OCI-LY3 (cell line): Measurements from ENCODE around the gene G0S2.

Experiments
- H2AFZ ChIP-seq: fragments of 200-600, 300-600 bp; shearing (Covaris generic); 2 replicates; pipeline ENCODE4 v1.6.0; 2014; ENCODE audit warnings: antibody characterized with exemption, low read depth, low read length
- H3K27ac ChIP-seq: fragments of 200-600, 300-600 bp; sonication (generic); 2 replicates; pipeline ENCODE4 v1.5.1; 2014; ENCODE audit warnings: mild to moderate bottlenecking, low read length, moderate library complexity, mixed read lengths
- H3K27me3 ChIP-seq: fragments of 200-600, 300-600 bp; sonication (generic); 2 replicates; pipeline ENCODE4 v1.6.1; 2014; ENCODE audit warnings: low read depth, low read length, mixed read lengths
- H3K36me3 ChIP-seq: fragments of 200-600, 300-600 bp; sonication (generic); replicated peaks from 2 replicates; pipeline ENCODE3; 2014; ENCODE audit warnings: low read depth, low read length, mixed read lengths
- H3K4me1 ChIP-seq: fragments of 300-600, 200-600 bp; sonication (generic); 2 replicates; pipeline ENCODE4 v1.6.1; 2014; ENCODE audit warnings: low read length, mixed read lengths
- H3K4me2 ChIP-seq: fragments of 200-600, 300-600 bp; sonication (generic); 2 replicates; pipeline ENCODE4 v1.6.1; 2014; ENCODE audit warnings: low read length, mixed read lengths
- H3K4me3 ChIP-seq: fragments of 300-600, 200-600 bp; sonication (generic); 2 replicates; pipeline ENCODE4 v1.5.1; 2014; ENCODE audit warnings: antibody characterized with exemption, mild to moderate bottlenecking, low read length, moderate library complexity
- H3K79me2 ChIP-seq: fragments of 300-600, 200-600 bp; shearing (Covaris generic); 2 replicates; pipeline ENCODE4 v1.6.1; 2014; ENCODE audit warnings: mild to moderate bottlenecking, low read length, mixed read lengths
- H3K9ac ChIP-seq: fragments of 300-600, 200-600 bp; shearing (Covaris generic); 2 replicates; pipeline ENCODE4 v1.6.0; 2014; ENCODE audit warnings: mild to moderate bottlenecking, low read length, moderate library complexity
- H3K9me3 ChIP-seq: fragments of 200-600, 300-600 bp; shearing (Covaris generic); 2 replicates; pipeline ENCODE4 v1.6.1; 2014; ENCODE audit warnings: low read length, mixed read lengths; ENCODE audit not compliant: insufficient read depth
- H4K20me1 ChIP-seq: fragments of 200-600, 300-600 bp; sonication (generic); 2 replicates; pipeline ENCODE4 v1.6.1; 2016; ENCODE audit warnings: low read length, mixed read lengths; ENCODE audit not compliant: insufficient read depth
- CTCF ChIP-seq: fragments of 200-600, 300-600 bp; sonication (generic); IDR thresholded peaks from 2 replicates; pipeline ENCODE4 v1.5.1; 2014; ENCODE audit warnings: antibody characterized with exemption, low read length, low read depth
- EZH2phosphoT487 ChIP-seq: fragments of 200-600 bp; shearing (Covaris generic); IDR thresholded peaks from 2 replicates; pipeline ENCODE4 v1.6.1; 2018; ENCODE audit warnings: antibody characterized with exemption, mixed run types, low read depth

Gene G0S2

GRCh38 chr1:209667708-209668107 is 7.5 kb upstream of the G0S2 start:
- 0 out of 2 replicates have a peak overlapping the region, but pooled peaks have one; percentile 3 for H3K27ac ChIP-seq
- no peaks in the 10 kb centered on the region for H4K20me1 ChIP-seq
- no peaks in the 10 kb centered on the region for H3K79me2 ChIP-seq
- H3K4me1 ChIP-seq: peaks cover 27% of the 10 kb centered on the region
- no peak overlapping the region for H3K4me3 ChIP-seq
- TF ChIP-seq EZH2phosphoT487 (no peak), CTCF (no peak)
- no peak overlapping the region for H2AFZ ChIP-seq
- 0 out of 2 replicates have a peak, but pooled peaks cover 4% of the 10 kb centered on the region for H3K27me3 ChIP-seq
- 0 out of 2 replicates have a peak, but pooled peaks cover 4% of the 10 kb centered on the region for H3K9me3 ChIP-seq
- H3K4me2 ChIP-seq: peak overlapping the region; percentile 41
- no peak overlapping the region for H3K9ac ChIP-seq
- peaks cover 4% of the 10 kb centered on the region for H3K36me3 ChIP-seq

DNA sequence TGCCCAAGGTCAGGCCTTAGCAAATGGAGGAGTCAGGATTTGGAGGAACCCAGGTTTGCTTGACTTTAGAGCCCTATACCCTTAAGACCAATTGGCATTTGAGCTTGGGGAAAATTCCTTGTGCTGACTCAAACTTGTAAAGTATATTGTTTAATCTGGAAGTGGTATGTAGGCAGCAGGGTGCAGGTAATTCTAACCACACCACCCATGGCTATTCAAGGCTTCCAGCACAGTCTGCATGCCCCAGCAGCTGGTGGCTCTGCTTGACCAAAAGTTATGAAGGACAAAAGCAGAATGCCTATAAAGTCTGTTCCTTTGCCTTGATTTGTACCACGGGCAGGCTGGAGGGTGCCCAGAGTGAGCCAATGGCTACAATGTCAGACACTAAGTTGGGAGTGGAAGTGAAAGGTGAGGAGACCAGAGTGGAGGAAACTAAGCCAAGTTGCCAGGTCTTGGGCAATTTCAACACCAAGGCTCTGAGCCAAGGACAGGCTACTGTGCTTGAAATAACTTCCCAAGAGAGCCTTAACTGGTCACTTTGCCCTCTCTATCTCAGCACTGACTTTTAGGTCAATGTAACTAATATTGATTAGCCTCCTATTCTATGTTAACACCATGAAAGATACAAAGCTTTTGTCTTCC is 4.7 kb upstream of the G0S2 start:
- no peaks in the 10 kb centered on the region for H4K20me1 ChIP-seq
- H3K79me2 ChIP-seq: no peaks in the 10 kb centered on the region
- H3K36me3 ChIP-seq: peaks cover 4% of the 10 kb centered on the region
- H3K27ac ChIP-seq: no peak overlapping the region
- no peak overlapping the region for H2AFZ ChIP-seq
- H3K9me3 ChIP-seq: 0 out of 2 replicates have a peak, but pooled peaks cover 4% of the 10 kb centered on the region
- H3K4me1 ChIP-seq: peaks cover 53% of the 10 kb centered on the region
- H3K4me2 ChIP-seq: no peak overlapping the region
- H3K9ac ChIP-seq: no peak overlapping the region
- H3K27me3 ChIP-seq: no peaks in the 10 kb centered on the region
- no peak overlapping the region for H3K4me3 ChIP-seq
- TF ChIP-seq CTCF (no peak), EZH2phosphoT487 (no peak)

GRCh38 chr1:209672705-209673630 is 2.2 kb upstream of the G0S2 start:
- no peak for TF ChIP-seq CTCF
- TF ChIP-seq EZH2phosphoT487: no peak
- Histone ChIP-seq H3K27me3 (peaks cover 14% of the 10 kb centered on the region; the same call in 1 of the 2 replicates), H3K79me2 (no peaks in the 10 kb centered on the region), H3K4me1 (peaks cover 56% of the 10 kb centered on the region), H3K27ac (peak overlapping the region; percentile 76), H2AFZ (no peak overlapping the region), H3K36me3 (peaks cover 4% of the 10 kb centered on the region), H3K9ac (peak overlapping the region; percentile 49), H3K4me3 (peak overlapping the region; percentile 36), H3K4me2 (peak overlapping the region; percentile 66), H3K9me3 (0 out of 2 replicates have a peak, but pooled peaks cover 4% of the 10 kb centered on the region), H4K20me1 (no peaks in the 10 kb centered on the region)
